Lung (tissue), 12 donors: ENCODE data around the gene RBPJ. TPM values are rescaled to one million over a fixed set of nuclear protein-coding genes. Genes with fewer than 3 reads are reported as not detected.

Experiments used
- ATAC-seq: fragments of 200-7000 bp; cut with Tn5 transposase; one replicate; pipeline ENCODE4 v1.9.1; 2020; ENCODE audit warnings: moderate number of reproducible peaks; ENCODE audit not compliant: insufficient read depth, low FRiP score
- DNase-seq, 3 donors: peaks; one replicate each; pipeline ENCODE4 v3.0.0-alpha.2; 2013 to 2017
- H3K27ac ChIP-seq, 2 donors: one replicate each; pipeline ENCODE4 v1.5.1; 2013; ENCODE audit warnings: mild to moderate bottlenecking in 2 of 2, moderate library complexity in 2 of 2, control low read depth in 1 of 2, inconsistent platforms in 1 of 2, low read depth in 1 of 2, low read length in 1 of 2
- H3K27me3 ChIP-seq, 3 donors: one replicate each; pipeline ENCODE4 v1.5.1; 2013; ENCODE audit warnings: low read length in 2 of 3; ENCODE audit not compliant: control insufficient read depth in 3 of 3, insufficient read depth in 3 of 3
- H3K36me3 ChIP-seq, 4 donors: one replicate each; pipeline ENCODE4 v1.5.1; 2013; ENCODE audit warnings: low read length in 4 of 4, mild to moderate bottlenecking in 1 of 4, moderate library complexity in 1 of 4; ENCODE audit not compliant: control insufficient read depth in 4 of 4, insufficient read depth in 4 of 4
- H3K4me1 ChIP-seq, 5 donors: one replicate each; pipeline ENCODE4 v1.5.1; 2013; ENCODE audit warnings: low read length in 5 of 5, mild to moderate bottlenecking in 2 of 5, moderate library complexity in 1 of 5; ENCODE audit not compliant: control insufficient read depth in 5 of 5, insufficient read depth in 5 of 5
- H3K4me3 ChIP-seq: one replicate; pipeline ENCODE4 v1.5.1; 2013; ENCODE audit warnings: mild to moderate bottlenecking, control low read depth, moderate library complexity
- H3K9ac ChIP-seq, 2 donors: one replicate each; pipeline ENCODE4 v1.5.1; 2013; ENCODE audit warnings: low read length in 2 of 2, control low read depth in 1 of 2; ENCODE audit not compliant: insufficient read depth in 1 of 2
- H3K9me3 ChIP-seq, 4 donors: one replicate each; pipeline ENCODE4 v1.5.1; 2013; ENCODE audit warnings: low read length in 3 of 4, mild to moderate bottlenecking in 1 of 4, moderate library complexity in 1 of 4; ENCODE audit not compliant: control insufficient read depth in 4 of 4, insufficient read depth in 3 of 4
- WGBS, 2 donors: extraction: QIAGEN DNeasy Blood & Tissue Kit; methylation state at CpG; one replicate each; pipeline ENCODE4 v1.1.7; 2013; 5-methylcytosine and 5-hydroxymethylcytosine counted together
- polyA plus RNA-seq, 2 donors: library from polyadenylated mRNA; stranded (reverse); fragments of 200-250 nt; gene quantifications; one replicate each; pipeline ENCODE4 v1.2.1, GENCODE V29; 2013
- total RNA-seq, 2 donors: library from RNA; depleted of rRNA in 1 of 2; stranded (reverse); fragments of >200 nt in 1 of 2; gene quantifications; one replicate each; pipeline ENCODE4 v1.2.1, GENCODE V29; 2014 to 2021
- TF ChIP-seq, protein P1 (sequence below): IDR thresholded peaks from 2 replicates; pipeline ENCODE4 v1.5.1; 2012; ENCODE audit warnings: mild to moderate bottlenecking; ENCODE audit errors: control extremely low read depth, extremely low read depth
- donor health status: control.
- donor health status: control.
- donor health status: Bipolar disorder and iron deficiency.
- donor health status: healthy.
- donor health status: DM: yes; HTN: yes; CAD: no.

RBPJ gene
- total and polyA plus RNA-seq, 4 donors: 39.1 to 130 (median 58.9) TPM

DNA sequence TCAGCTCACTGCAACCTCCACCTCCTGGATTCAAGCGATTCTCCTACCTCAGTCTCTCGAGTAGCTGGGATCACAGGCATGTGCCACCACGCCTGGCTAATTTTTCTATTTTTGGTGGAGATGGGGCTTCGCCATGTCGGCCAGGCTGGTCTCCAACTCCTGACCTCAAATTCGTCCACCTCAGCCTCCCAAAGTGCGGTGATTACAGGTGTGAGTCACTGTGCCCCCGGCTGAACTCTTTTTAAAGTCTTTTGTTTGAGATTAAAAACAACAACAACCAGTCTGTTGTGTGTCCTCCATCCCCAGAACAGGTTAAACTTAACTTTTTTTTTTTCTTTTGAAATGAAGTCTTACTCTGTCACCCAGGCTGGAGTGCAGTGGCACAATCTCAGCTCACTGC is 36.3 kb upstream of the RBPJ start:
- ATAC-seq: no peak
- 91 to 96% methylated on average over 8 of the region's 8 CpGs for WGBS, 2 donors

DNA sequence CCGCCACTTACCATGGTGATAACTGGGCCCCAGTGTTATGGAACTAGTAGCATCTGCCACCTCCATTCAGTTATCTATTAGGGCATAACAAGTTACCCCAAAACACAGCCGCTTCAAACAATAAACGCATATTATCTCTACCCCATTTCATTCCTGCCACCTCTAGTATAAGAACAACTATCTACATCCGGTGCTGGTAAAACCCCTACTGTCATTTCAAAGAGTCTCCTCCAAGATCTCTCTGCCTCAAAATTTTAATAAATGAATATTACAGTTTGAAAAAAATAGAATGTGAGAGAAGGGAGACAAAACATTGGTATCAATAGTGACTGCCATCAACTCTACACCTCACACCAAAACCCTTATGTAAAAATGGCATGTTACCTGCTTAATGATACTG is 35.5 kb upstream of the RBPJ start:
- Histone ChIP-seq H3K4me3 (no peak overlapping the region), H3K9ac (no peak overlapping the region), H3K27me3 (no peaks in the 10 kb centered on the region), H3K27ac (no peak overlapping the region), H3K9me3 (no peaks in the 10 kb centered on the region), H3K4me1 (peaks cover 0 to 7% (median 0%) of the 10 kb centered on the region in 5 donors), H3K36me3 (no peaks in the 10 kb centered on the region)
- TF ChIP-seq, protein P1, sequence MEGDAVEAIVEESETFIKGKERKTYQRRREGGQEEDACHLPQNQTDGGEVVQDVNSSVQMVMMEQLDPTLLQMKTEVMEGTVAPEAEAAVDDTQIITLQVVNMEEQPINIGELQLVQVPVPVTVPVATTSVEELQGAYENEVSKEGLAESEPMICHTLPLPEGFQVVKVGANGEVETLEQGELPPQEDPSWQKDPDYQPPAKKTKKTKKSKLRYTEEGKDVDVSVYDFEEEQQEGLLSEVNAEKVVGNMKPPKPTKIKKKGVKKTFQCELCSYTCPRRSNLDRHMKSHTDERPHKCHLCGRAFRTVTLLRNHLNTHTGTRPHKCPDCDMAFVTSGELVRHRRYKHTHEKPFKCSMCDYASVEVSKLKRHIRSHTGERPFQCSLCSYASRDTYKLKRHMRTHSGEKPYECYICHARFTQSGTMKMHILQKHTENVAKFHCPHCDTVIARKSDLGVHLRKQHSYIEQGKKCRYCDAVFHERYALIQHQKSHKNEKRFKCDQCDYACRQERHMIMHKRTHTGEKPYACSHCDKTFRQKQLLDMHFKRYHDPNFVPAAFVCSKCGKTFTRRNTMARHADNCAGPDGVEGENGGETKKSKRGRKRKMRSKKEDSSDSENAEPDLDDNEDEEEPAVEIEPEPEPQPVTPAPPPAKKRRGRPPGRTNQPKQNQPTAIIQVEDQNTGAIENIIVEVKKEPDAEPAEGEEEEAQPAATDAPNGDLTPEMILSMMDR: no peak
- ATAC-seq (no peak), DNase-seq (no peak)
- WGBS, 2 donors: 92 to 93% methylated on average over 4 of the region's 4 CpGs

More for the DNA sequence above, 36.3 kb upstream of the RBPJ start:
- Histone ChIP-seq H3K36me3 (no peaks in the 10 kb centered on the region), H3K4me3 (no peak overlapping the region), H3K27me3 (no peaks in the 10 kb centered on the region), H3K9ac (no peak overlapping the region), H3K9me3 (no peaks in the 10 kb centered on the region), H3K4me1 (peaks cover 0 to 3% (median 0%) of the 10 kb centered on the region in 5 donors), H3K27ac (no peak overlapping the region)
- no peak for DNase-seq
- TF ChIP-seq, protein P1: no peak

DNA sequence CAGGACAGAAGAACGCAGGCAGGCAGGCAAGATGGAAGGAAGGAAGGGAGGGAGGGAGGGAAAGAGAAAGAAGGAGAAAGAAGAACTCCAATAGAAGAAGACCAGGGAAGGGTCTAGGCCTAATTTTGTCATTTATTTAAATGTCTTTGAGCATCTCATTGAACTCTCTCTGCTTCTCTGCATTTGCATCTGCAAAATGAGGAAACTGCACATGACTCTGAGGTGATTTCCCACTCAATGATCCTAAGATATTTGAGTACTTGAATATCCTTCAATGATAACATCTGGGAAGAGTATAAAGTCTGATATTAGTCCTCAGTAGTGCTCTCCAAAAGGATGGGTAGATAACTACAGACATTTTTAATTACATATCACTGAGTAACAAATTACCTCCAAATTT is 33.1 kb upstream of the RBPJ start:
- Histone ChIP-seq H3K9ac (no peak overlapping the region), H3K27ac (no peak overlapping the region)
- TF ChIP-seq, protein P1: no peak

DNA sequence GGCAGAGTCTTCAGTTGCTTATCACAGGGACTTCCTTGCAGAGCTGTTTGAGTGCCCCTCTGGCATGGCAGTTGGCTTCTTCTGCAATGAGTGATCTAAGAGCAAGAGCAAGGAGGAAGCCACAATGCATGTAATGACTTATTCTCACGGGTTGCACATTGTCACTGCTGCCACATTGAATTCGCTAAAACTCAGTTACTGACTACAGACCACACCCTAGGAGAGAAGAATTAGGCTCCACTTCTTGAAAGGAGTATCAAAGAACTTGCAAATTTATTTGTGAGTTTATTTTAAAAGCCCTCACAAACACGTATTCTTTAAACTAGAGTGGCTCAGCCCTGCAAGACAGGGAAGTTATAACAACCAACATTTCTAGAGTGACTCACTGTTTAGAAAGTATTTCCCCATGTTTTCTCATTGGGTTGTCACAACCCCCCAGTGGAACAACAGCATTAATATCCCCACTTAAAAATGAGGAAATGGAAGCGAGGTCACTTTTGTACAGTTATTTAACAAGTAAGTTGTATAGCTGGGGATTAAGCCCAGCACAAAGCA is 32.4 kb upstream of the RBPJ start:
- peaks cover 0 to 14% (median 0%) of the 10 kb centered on the region in 5 donors for H3K4me1 ChIP-seq
- DNase-seq (peak in 1 of 3 donors; percentile 19), ATAC-seq (peak; percentile 59)
- no peak overlapping the region for H3K9ac ChIP-seq
- H3K27ac ChIP-seq: peak overlapping the region in 1 of 2 donors; percentile 66
- H3K4me3 ChIP-seq: no peak overlapping the region
- TF ChIP-seq, protein P1: no peak
- WGBS, 2 donors: 32 to 57% methylated on average over 4 of the region's 4 CpGs
- no peaks in the 10 kb centered on the region for H3K9me3 ChIP-seq
- no peaks in the 10 kb centered on the region for H3K27me3 ChIP-seq
- no peaks in the 10 kb centered on the region for H3K36me3 ChIP-seq

More for the DNA sequence above, 33.1 kb upstream of the RBPJ start:
- no peak for DNase-seq
- H3K4me3 ChIP-seq: no peak overlapping the region
- H3K9me3 ChIP-seq: no peaks in the 10 kb centered on the region
- 30 to 51% methylated on average over 1 of the region's 1 CpG for WGBS, 2 donors
- no peak for ATAC-seq
- no peaks in the 10 kb centered on the region for H3K36me3 ChIP-seq
- H3K4me1 ChIP-seq: peaks cover 0 to 14% (median 0%) of the 10 kb centered on the region in 5 donors
- no peaks in the 10 kb centered on the region for H3K27me3 ChIP-seq
